HCT116 (cell line): Measurements from ENCODE around the gene TMEM62. TPM values are rescaled to one million over a fixed set of nuclear protein-coding genes. Genes with fewer than 3 reads are reported as not detected.
A peak's percentile ranks its signal among the peaks of the same experiment; 100 is the strongest.

Source experiments
- ATAC-seq: fragments of 200-7000 bp; cut with Tn5 transposase; 2 replicates; pipeline ENCODE4 v1.9.1; 2020; ENCODE audit warnings: mild to moderate bottlenecking, moderate library complexity
- BruUV-seq: library from RNA; stranded (reverse); fragments of 400-500 nt; replicated peaks from 2 replicates; lab custom pipeline; 2021; lab: Mats Ljungman, UMichigan
- CTCF ChIA-PET: fragments of 300-600 bp; sonication (Branson Sonifier 250); formaldehyde crosslinking; loops from one replicate; lab custom pipeline; 2021; ENCODE audit warnings: antibody characterized with exemption; lab: Charles Lee
- POLR2A ChIA-PET: fragments of 300-600, 350-600 bp; sonication (Branson Sonifier 250); formaldehyde crosslinking; loops from one replicate; lab custom pipeline; 2021; ENCODE audit warnings: antibody characterized with exemption; lab: Charles Lee
- RAD21 ChIA-PET, 2 experiments: fragments of 300-600 bp; sonication (Branson Sonifier 250); formaldehyde crosslinking; loops; one replicate each; lab custom pipeline; 2023; ENCODE audit warnings: low total read pairs in 2 of 2; ENCODE audit not compliant: uncharacterized antibody in 2 of 2, unreplicated experiment in 2 of 2, low non-redundant PET in 1 of 2; lab: Charles Lee
- DNase-seq: peaks from one replicate; pipeline ENCODE4 v3.0.0-alpha.2; 2010; ENCODE audit warnings: low read depth, low spot score
- H2AFZ ChIP-seq: fragments of 200-600 bp; shearing (Covaris generic), sonication (generic); 2 replicates; pipeline ENCODE4 v1.6.1; 2017; ENCODE audit warnings: low read depth, mixed run types, mixed read lengths, antibody characterized with exemption, low read length; ENCODE audit not compliant: poor library complexity, severe bottlenecking
- H3K27ac ChIP-seq: 2 replicates; pipeline ENCODE4 v1.5.1; 2012; ENCODE audit warnings: low read depth, low read length
- H3K27me3 ChIP-seq: fragments of 200-600 bp; sonication (generic); 2 replicates; pipeline ENCODE4 v1.6.1; 2016; ENCODE audit warnings: mixed run types, low read length, mixed read lengths; ENCODE audit not compliant: insufficient read depth
- H3K36me3 ChIP-seq, 2 experiments: fragments of 200-500 bp in 1 of 2; fragments of 200-600 bp in 1 of 2; sonication (Bioruptor generic) in 1 of 2; sonication (generic) in 1 of 2; 2 replicates each; pipeline versions ENCODE4 v1.5.1 to v1.6.1; 2014 to 2016; ENCODE audit warnings: low read length in 2 of 2, inconsistent platforms in 1 of 2, mixed read lengths in 1 of 2, mixed run types in 1 of 2; ENCODE audit not compliant: insufficient read depth in 2 of 2, control insufficient read depth in 1 of 2
- H3K4me1 ChIP-seq, 2 experiments: fragments of 200-600 bp in 1 of 2; sonication (generic) in 1 of 2; 2 replicates each; pipeline versions ENCODE4 v1.5.1 to v1.6.1; 2012 to 2017; ENCODE audit warnings: low read length in 2 of 2, inconsistent platforms in 1 of 2, mild to moderate bottlenecking in 1 of 2, mixed read lengths in 1 of 2, mixed run types in 1 of 2, moderate library complexity in 1 of 2; ENCODE audit not compliant: insufficient read depth in 2 of 2, control insufficient read depth in 1 of 2
- H3K4me2 ChIP-seq: fragments of 200-600 bp; sonication (generic); 2 replicates; pipeline ENCODE4 v1.6.1; 2017; ENCODE audit warnings: mixed run types, low read length, mixed read lengths
- H3K4me3 ChIP-seq, 2 experiments: fragments of 200-600 bp in 1 of 2; sonication (generic) in 1 of 2; replicated peaks in 1 of 2; 2 replicates each; pipeline ENCODE4 v1.5.1; 2011 to 2016; ENCODE audit warnings: low read length in 2 of 2, control low read depth in 1 of 2, low read depth in 1 of 2, mild to moderate bottlenecking in 1 of 2, mixed read lengths in 1 of 2, mixed run types in 1 of 2
- H3K79me2 ChIP-seq: fragments of 200-600 bp; sonication (generic); 2 replicates; pipeline ENCODE4 v1.6.1; 2017; ENCODE audit warnings: mild to moderate bottlenecking, mixed run types, low read length, moderate library complexity, mixed read lengths; ENCODE audit not compliant: insufficient read depth
- H3K9ac ChIP-seq: fragments of 200-600 bp; sonication (generic); 2 replicates; pipeline ENCODE4 v1.6.1; 2016; ENCODE audit warnings: low read length, mixed read lengths
- H3K9me2 ChIP-seq: fragments of 200-600 bp; sonication (generic), shearing (Covaris generic); 2 replicates; pipeline ENCODE4 v1.6.1; 2017; ENCODE audit warnings: mixed run types, mild to moderate bottlenecking, moderate library complexity; ENCODE audit not compliant: insufficient read depth
- H3K9me3 ChIP-seq, 2 experiments: fragments of 200-500 bp in 1 of 2; fragments of 200-600 bp in 1 of 2; sonication (Bioruptor generic) in 1 of 2; sonication (generic) in 1 of 2; 2 replicates each; pipeline ENCODE4 v1.6.1; 2014 to 2017; ENCODE audit warnings: low read length in 2 of 2, mixed read lengths in 2 of 2, inconsistent platforms in 1 of 2, low read depth in 1 of 2, mild to moderate bottlenecking in 1 of 2, mixed run types in 1 of 2, moderate library complexity in 1 of 2; ENCODE audit not compliant: control insufficient read depth in 1 of 2, insufficient read depth in 1 of 2
- H4K20me1 ChIP-seq: fragments of 200-600 bp; sonication (generic), shearing (Covaris generic); 2 replicates; pipeline ENCODE4 v1.6.1; 2017; ENCODE audit warnings: mixed run types, mild to moderate bottlenecking, moderate library complexity; ENCODE audit not compliant: insufficient read depth
- CBX3 ChIP-seq: IDR thresholded peaks from 2 replicates; pipeline ENCODE4 v1.6.1; 2012; ENCODE audit warnings: low read depth
- ELF1 ChIP-seq: IDR thresholded peaks from 2 replicates; pipeline ENCODE4 v1.6.1; 2012; ENCODE audit warnings: low read depth, borderline replicate concordance
- EZH2 ChIP-seq: fragments of 200-600 bp; sonication (generic); IDR thresholded peaks from 2 replicates; pipeline ENCODE4 v1.6.1; 2017; ENCODE audit warnings: antibody characterized with exemption, mixed run types
- EZH2phosphoT487 ChIP-seq: fragments of 200-600 bp; IDR thresholded peaks from 2 replicates; pipeline ENCODE4 v1.6.1; 2018; ENCODE audit warnings: antibody characterized with exemption, borderline replicate concordance
- FOSL1 ChIP-seq: IDR thresholded peaks from 2 replicates; pipeline ENCODE4 v1.6.1; 2012; ENCODE audit warnings: low read depth
- JUND ChIP-seq: IDR thresholded peaks from 2 replicates; pipeline ENCODE4 v1.6.1; 2012
- POLR2A ChIP-seq: IDR thresholded peaks from 2 replicates; pipeline ENCODE4 v1.7.0; 2011; ENCODE audit warnings: borderline replicate concordance; ENCODE audit not compliant: insufficient read depth, insufficient read length; ENCODE audit errors: extremely low read depth
- POLR2AphosphoS5 ChIP-seq: IDR thresholded peaks from 2 replicates; pipeline ENCODE4 v1.6.1; 2011; ENCODE audit warnings: mild to moderate bottlenecking, low read depth, low read length, moderate library complexity
- RAD21 ChIP-seq: IDR thresholded peaks from 2 replicates; pipeline ENCODE4 v1.6.1; 2012; ENCODE audit warnings: low read depth, mild to moderate bottlenecking
- SIN3A ChIP-seq: IDR thresholded peaks from 2 replicates; pipeline ENCODE4 v1.6.1; 2012; ENCODE audit warnings: low read depth
- SP1 ChIP-seq: IDR thresholded peaks from 2 replicates; pipeline ENCODE4 v1.6.1; 2012; ENCODE audit warnings: low read depth
- SRF ChIP-seq: IDR thresholded peaks from 2 replicates; pipeline ENCODE4 v1.6.1; 2012; ENCODE audit warnings: low read depth
- TCF7L2 ChIP-seq: IDR thresholded peaks from 2 replicates; pipeline ENCODE4 v1.7.0; 2011; ENCODE audit warnings: borderline replicate concordance, inconsistent platforms; ENCODE audit not compliant: insufficient read depth, insufficient read length; ENCODE audit errors: extremely low read depth
- ZFX ChIP-seq: fragments of 450-650 bp; IDR thresholded peaks from 2 replicates; pipeline ENCODE4 v1.6.1; 2017
- ZNF274 ChIP-seq: fragments of 200-500 bp; sonication (Bioruptor generic); IDR thresholded peaks from 2 replicates; pipeline ENCODE4 v1.6.1; 2014; ENCODE audit warnings: mild to moderate bottlenecking, low read depth, low read length, inconsistent platforms
- intact Hi-C: fragments of 100-400 bp; cut with micrococcal nuclease; formaldehyde crosslinking; loops from 2 replicates; pipeline ENCODE4 v1.10.0; 2022
- total RNA-seq: library from RNA; stranded (reverse); gene quantifications from one replicate; pipeline ENCODE4 v1.2.1, GENCODE V29; 2021; ENCODE audit not compliant: unreplicated experiment
- TF ChIP-seq, protein P1 (sequence below): IDR thresholded peaks from 2 replicates; pipeline ENCODE4 v1.6.1; 2011; ENCODE audit warnings: mild to moderate bottlenecking, low read length, moderate library complexity; ENCODE audit not compliant: insufficient replicate concordance; ENCODE audit errors: extremely low read depth
- TF ChIP-seq, protein P2 (sequence below): IDR thresholded peaks from 2 replicates; pipeline ENCODE4 v1.6.1; 2012
- TF ChIP-seq, protein P3 (sequence below), 3 experiments: fragments of 200-600 bp in 1 of 3; sonication (generic) in 1 of 3; IDR thresholded peaks in 2 of 3; conservative IDR thresholded peaks in 1 of 3; 2 replicates each; pipeline ENCODE4 v1.5.1; 2012 to 2017; ENCODE audit warnings: low read depth in 2 of 3, low read length in 2 of 3, antibody characterized with exemption in 1 of 3, borderline replicate concordance in 1 of 3, control low read depth in 1 of 3, mild to moderate bottlenecking in 1 of 3, mixed read lengths in 1 of 3, mixed run types in 1 of 3, moderate library complexity in 1 of 3; ENCODE audit not compliant: insufficient read depth in 1 of 3
- TF ChIP-seq, protein P4 (sequence below): IDR thresholded peaks from 2 replicates; pipeline ENCODE4 v1.6.1; 2012

Gene TMEM62
- total RNA-seq, 1 experiment from 2014 or later: 8.8 TPM

DNA sequence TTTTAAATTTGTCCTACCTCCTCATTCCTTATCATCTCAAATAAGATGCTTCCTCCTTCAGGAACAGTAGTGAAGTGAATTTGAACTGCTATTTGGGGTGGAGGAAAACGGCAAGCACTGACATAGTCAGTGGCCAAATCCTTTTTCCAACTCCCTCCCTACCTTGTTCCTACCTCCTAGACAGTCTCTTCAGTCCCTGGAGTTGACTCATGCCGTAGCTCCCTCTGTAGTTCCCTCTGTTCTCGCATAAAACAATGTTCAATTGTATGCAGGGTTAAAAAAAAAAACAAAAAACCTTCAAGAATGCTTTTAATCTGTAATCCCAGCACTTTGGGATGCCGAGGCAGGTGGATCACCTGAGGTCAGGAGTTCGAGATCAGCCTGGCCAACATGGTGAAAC lies 29.0 kb upstream of the TMEM62 start:
- no peak overlapping the region for H3K9ac ChIP-seq
- CTCF ChIA-PET: no interaction called here
- H3K4me3 ChIP-seq: peak overlapping the region; percentile 29 to 79; a peak in 3 of 4 replicates
- no peaks in the 10 kb centered on the region for H3K9me3 ChIP-seq
- peaks cover 52% of the 10 kb centered on the region for H3K79me2 ChIP-seq
- peaks cover 11 to 12% of the 10 kb centered on the region in 2 experiments for H3K4me1 ChIP-seq
- RAD21 ChIA-PET: no interaction called here
- POLR2A ChIA-PET: no interaction called here
- intact Hi-C loops: no loop called here
- no peak for TF ChIP-seq ZNF274
- TF ChIP-seq, protein P1, sequence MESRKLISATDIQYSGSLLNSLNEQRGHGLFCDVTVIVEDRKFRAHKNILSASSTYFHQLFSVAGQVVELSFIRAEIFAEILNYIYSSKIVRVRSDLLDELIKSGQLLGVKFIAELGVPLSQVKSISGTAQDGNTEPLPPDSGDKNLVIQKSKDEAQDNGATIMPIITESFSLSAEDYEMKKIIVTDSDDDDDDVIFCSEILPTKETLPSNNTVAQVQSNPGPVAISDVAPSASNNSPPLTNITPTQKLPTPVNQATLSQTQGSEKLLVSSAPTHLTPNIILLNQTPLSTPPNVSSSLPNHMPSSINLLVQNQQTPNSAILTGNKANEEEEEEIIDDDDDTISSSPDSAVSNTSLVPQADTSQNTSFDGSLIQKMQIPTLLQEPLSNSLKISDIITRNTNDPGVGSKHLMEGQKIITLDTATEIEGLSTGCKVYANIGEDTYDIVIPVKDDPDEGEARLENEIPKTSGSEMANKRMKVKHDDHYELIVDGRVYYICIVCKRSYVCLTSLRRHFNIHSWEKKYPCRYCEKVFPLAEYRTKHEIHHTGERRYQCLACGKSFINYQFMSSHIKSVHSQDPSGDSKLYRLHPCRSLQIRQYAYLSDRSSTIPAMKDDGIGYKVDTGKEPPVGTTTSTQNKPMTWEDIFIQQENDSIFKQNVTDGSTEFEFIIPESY: no peak
- no peak for TF ChIP-seq CBX3
- TF ChIP-seq, protein P2, sequence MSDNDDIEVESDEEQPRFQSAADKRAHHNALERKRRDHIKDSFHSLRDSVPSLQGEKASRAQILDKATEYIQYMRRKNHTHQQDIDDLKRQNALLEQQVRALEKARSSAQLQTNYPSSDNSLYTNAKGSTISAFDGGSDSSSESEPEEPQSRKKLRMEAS: no peak
- TF ChIP-seq EZH2: no peak
- TF ChIP-seq, protein P3, sequence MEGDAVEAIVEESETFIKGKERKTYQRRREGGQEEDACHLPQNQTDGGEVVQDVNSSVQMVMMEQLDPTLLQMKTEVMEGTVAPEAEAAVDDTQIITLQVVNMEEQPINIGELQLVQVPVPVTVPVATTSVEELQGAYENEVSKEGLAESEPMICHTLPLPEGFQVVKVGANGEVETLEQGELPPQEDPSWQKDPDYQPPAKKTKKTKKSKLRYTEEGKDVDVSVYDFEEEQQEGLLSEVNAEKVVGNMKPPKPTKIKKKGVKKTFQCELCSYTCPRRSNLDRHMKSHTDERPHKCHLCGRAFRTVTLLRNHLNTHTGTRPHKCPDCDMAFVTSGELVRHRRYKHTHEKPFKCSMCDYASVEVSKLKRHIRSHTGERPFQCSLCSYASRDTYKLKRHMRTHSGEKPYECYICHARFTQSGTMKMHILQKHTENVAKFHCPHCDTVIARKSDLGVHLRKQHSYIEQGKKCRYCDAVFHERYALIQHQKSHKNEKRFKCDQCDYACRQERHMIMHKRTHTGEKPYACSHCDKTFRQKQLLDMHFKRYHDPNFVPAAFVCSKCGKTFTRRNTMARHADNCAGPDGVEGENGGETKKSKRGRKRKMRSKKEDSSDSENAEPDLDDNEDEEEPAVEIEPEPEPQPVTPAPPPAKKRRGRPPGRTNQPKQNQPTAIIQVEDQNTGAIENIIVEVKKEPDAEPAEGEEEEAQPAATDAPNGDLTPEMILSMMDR (IDR thresholded peaks at IDR 0.05 in 2 of 3, conservative IDR thresholded peaks at IDR 0.05 in 1 of 3; ENCODE audit: borderline replicate concordance in 1 of 3, insufficient read depth in 1 of 3, low read depth in 2 of 3, low read length in 2 of 3): no peak
- TF ChIP-seq SP1: no peak
- TF ChIP-seq POLR2A: no peak
- TF ChIP-seq ZFX: no peak
- TF ChIP-seq SIN3A: no peak
- no peak for TF ChIP-seq EZH2phosphoT487
- TF ChIP-seq RAD21: no peak
- TF ChIP-seq ELF1: no peak
- TF ChIP-seq, protein P4, sequence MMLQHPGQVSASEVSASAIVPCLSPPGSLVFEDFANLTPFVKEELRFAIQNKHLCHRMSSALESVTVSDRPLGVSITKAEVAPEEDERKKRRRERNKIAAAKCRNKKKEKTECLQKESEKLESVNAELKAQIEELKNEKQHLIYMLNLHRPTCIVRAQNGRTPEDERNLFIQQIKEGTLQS: no peak
- TF ChIP-seq SRF: no peak
- no peak; the same call in 1 of the 2 replicates for TF ChIP-seq FOSL1
- no peak for TF ChIP-seq TCF7L2
- TF ChIP-seq POLR2AphosphoS5: no peak
- TF ChIP-seq JUND: no peak
- TF ChIP-seq, all 23 proteins: peak for 0
- Histone ChIP-seq H3K4me2 (peak overlapping the region; percentile 86), H4K20me1 (no peaks in the 10 kb centered on the region), H2AFZ (no peak overlapping the region), H3K9me2 (no peaks in the 10 kb centered on the region), H3K27ac (no peak overlapping the region; the same call in 1 of the 2 replicates), H3K36me3 (no peaks in the 10 kb centered on the region; a peak in 1 of 4 replicates), H3K27me3 (no peaks in the 10 kb centered on the region)
- ATAC-seq (peak; percentile 48), DNase-seq (peak; percentile 39)
- BruUV-seq: no TSS peak
